Stomach (tissue), 4 donors: ENCODE data around the gene SGPL1.

Experiments
- EP300 ChIP-seq: sonication (generic); formaldehyde crosslinking; IDR thresholded peaks from one replicate; pipeline ENCODE4 v1.6.1; 2017; ENCODE audit warnings: antibody characterized with exemption
- POLR2A ChIP-seq, 4 donors: fragments of 450-650 bp; IDR thresholded peaks; one replicate each; pipeline ENCODE4 v1.6.1; 2016; ENCODE audit warnings: antibody characterized with exemption in 4 of 4, control low read depth in 2 of 4, mild to moderate bottlenecking in 1 of 4, moderate library complexity in 1 of 4
- POLR2AphosphoS5 ChIP-seq, 3 donors: sonication (generic); formaldehyde crosslinking; IDR thresholded peaks; one replicate each; pipeline ENCODE4 v1.6.1; 2016; ENCODE audit warnings: antibody characterized with exemption in 3 of 3
- TF ChIP-seq, protein P1 (sequence below), 7 experiments: fragments of 450-650 bp in 4 of 7; fragments of 200-600 bp in 3 of 7; sonication (generic) in 3 of 7; IDR thresholded peaks; one replicate each; pipeline ENCODE4 v1.5.1; 2016 to 2019; ENCODE audit warnings: antibody characterized with exemption in 7 of 7, control low read depth in 2 of 7, mild to moderate bottlenecking in 1 of 7

DNA sequence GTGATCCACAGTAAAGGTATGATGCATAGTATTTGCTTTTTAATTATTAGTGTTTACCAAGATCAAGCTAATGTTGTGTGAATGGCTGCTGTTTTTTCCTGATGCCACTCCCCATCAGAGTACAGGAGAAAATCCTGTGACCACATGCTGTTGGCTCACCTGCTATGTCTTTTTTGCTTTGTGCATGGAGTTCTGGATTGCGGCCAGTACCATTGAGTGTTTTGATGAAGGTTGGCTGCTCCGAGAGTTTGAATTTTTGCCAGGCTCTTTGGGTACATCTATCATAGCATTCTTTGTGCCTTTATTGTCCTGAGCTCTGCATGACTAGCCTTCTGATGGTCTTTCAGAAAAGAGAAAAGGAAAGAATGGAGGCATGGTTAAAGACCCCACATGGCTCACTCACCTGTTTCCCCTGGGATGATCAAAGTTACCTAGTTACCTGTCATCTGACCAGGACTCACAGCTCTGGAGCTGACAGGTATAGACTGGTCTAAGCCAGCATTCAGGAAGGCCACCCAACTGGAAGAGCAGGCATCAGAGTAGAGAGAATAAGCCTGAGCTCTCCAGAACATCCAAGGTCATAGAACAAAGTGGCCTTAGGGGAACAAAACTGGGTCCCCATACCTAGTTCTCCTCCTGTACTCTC, 11.8 kb upstream of the SGPL1 start:
- TF ChIP-seq, protein P1, sequence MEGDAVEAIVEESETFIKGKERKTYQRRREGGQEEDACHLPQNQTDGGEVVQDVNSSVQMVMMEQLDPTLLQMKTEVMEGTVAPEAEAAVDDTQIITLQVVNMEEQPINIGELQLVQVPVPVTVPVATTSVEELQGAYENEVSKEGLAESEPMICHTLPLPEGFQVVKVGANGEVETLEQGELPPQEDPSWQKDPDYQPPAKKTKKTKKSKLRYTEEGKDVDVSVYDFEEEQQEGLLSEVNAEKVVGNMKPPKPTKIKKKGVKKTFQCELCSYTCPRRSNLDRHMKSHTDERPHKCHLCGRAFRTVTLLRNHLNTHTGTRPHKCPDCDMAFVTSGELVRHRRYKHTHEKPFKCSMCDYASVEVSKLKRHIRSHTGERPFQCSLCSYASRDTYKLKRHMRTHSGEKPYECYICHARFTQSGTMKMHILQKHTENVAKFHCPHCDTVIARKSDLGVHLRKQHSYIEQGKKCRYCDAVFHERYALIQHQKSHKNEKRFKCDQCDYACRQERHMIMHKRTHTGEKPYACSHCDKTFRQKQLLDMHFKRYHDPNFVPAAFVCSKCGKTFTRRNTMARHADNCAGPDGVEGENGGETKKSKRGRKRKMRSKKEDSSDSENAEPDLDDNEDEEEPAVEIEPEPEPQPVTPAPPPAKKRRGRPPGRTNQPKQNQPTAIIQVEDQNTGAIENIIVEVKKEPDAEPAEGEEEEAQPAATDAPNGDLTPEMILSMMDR (IDR thresholded peaks at IDR 0.05) = no peak
- TF ChIP-seq POLR2A (IDR thresholded peaks at IDR 0.05) = no peak
- TF ChIP-seq EP300 = no peak
- no peak for TF ChIP-seq POLR2AphosphoS5 (IDR thresholded peaks at IDR 0.05)
